HEK293 (cell line): ENCODE data around the gene MRPS18B.

Source experiments
- BCL6B ChIP-seq: fragments of 450-650 bp; formaldehyde crosslinking; IDR thresholded peaks from 2 replicates; pipeline ENCODE4 v1.5.1; 2017; ENCODE audit warnings: missing biosample characterization, missing genetic modification characterization
- ELK4 ChIP-seq: IDR thresholded peaks from 2 replicates; pipeline ENCODE4 v1.6.1; 2011; ENCODE audit warnings: mild to moderate bottlenecking, low read depth, low read length, borderline replicate concordance
- HOXD13 ChIP-seq: sonication (generic); formaldehyde crosslinking; IDR thresholded peaks from 2 replicates; pipeline ENCODE4 v1.8.0; 2022; ENCODE audit warnings: missing genetic modification reagents, borderline replicate concordance
- PBX3 ChIP-seq: sonication (generic); formaldehyde crosslinking; IDR thresholded peaks from 2 replicates; pipeline ENCODE4 v1.8.1; 2022; ENCODE audit warnings: mild to moderate bottlenecking, moderate library complexity, missing genetic modification reagents
- ZBTB20 ChIP-seq: fragments of 450-650 bp; formaldehyde crosslinking; IDR thresholded peaks from 2 replicates; pipeline ENCODE4 v1.5.1; 2016; ENCODE audit warnings: missing biosample characterization, missing genetic modification characterization
- ZFP3 ChIP-seq: fragments of 450-650 bp; formaldehyde crosslinking; IDR thresholded peaks from 2 replicates; pipeline ENCODE4 v1.5.1; 2016; ENCODE audit warnings: low read depth, missing biosample characterization, missing genetic modification characterization
- ZFP69B ChIP-seq: fragments of 450-650 bp; formaldehyde crosslinking; IDR thresholded peaks from 2 replicates; pipeline ENCODE4 v1.5.1; 2016; ENCODE audit warnings: missing biosample characterization, missing genetic modification characterization
- ZNF112 ChIP-seq: fragments of 450-650 bp; formaldehyde crosslinking; IDR thresholded peaks from 2 replicates; pipeline ENCODE4 v1.5.0; 2017; ENCODE audit warnings: missing biosample characterization, missing genetic modification characterization
- ZNF140 ChIP-seq: fragments of 450-650 bp; formaldehyde crosslinking; IDR thresholded peaks from 2 replicates; pipeline ENCODE4 v1.5.1; 2016; ENCODE audit warnings: missing biosample characterization, missing genetic modification characterization
- ZNF155 ChIP-seq: fragments of 450-650 bp; formaldehyde crosslinking; IDR thresholded peaks from 2 replicates; pipeline ENCODE4 v1.5.1; 2016; ENCODE audit warnings: missing biosample characterization, missing genetic modification characterization
- ZNF2 ChIP-seq: fragments of 450-650 bp; formaldehyde crosslinking; IDR thresholded peaks from 2 replicates; pipeline ENCODE4 v1.5.1; 2016; ENCODE audit warnings: missing biosample characterization, missing genetic modification characterization
- ZNF202 ChIP-seq: fragments of 450-650 bp; formaldehyde crosslinking; IDR thresholded peaks from 2 replicates; pipeline ENCODE4 v1.5.1; 2016; ENCODE audit warnings: missing biosample characterization, missing genetic modification characterization, borderline replicate concordance
- ZNF214 ChIP-seq: fragments of 450-650 bp; formaldehyde crosslinking; IDR thresholded peaks from 2 replicates; pipeline ENCODE4 v1.5.1; 2017; ENCODE audit warnings: missing biosample characterization, mild to moderate bottlenecking, missing genetic modification characterization, borderline replicate concordance
- ZNF221 ChIP-seq: fragments of 450-650 bp; formaldehyde crosslinking; IDR thresholded peaks from 2 replicates; pipeline ENCODE4 v1.5.1; 2017; ENCODE audit warnings: missing biosample characterization, missing genetic modification characterization, borderline replicate concordance
- ZNF354C ChIP-seq: fragments of 450-650 bp; formaldehyde crosslinking; IDR thresholded peaks from 2 replicates; pipeline ENCODE4 v1.5.1; 2016; ENCODE audit warnings: missing biosample characterization, missing genetic modification characterization, low read depth, borderline replicate concordance
- ZNF510 ChIP-seq: fragments of 450-650 bp; formaldehyde crosslinking; IDR thresholded peaks from 2 replicates; pipeline ENCODE4 v1.5.1; 2018; ENCODE audit warnings: mild to moderate bottlenecking, missing genetic modification characterization, missing biosample characterization; ENCODE audit not compliant: insufficient replicate concordance
- ZNF560 ChIP-seq: fragments of 450-650 bp; formaldehyde crosslinking; IDR thresholded peaks from 2 replicates; pipeline ENCODE4 v1.5.1; 2017; ENCODE audit warnings: missing biosample characterization, missing genetic modification characterization, borderline replicate concordance
- ZNF596 ChIP-seq: fragments of 450-650 bp; IDR thresholded peaks from 2 replicates; pipeline ENCODE4 v1.5.0; 2018; ENCODE audit warnings: missing biosample characterization, mild to moderate bottlenecking, missing genetic modification characterization, moderate library complexity
- ZNF624 ChIP-seq: fragments of 450-650 bp; formaldehyde crosslinking; IDR thresholded peaks from 2 replicates; pipeline ENCODE4 v1.5.1; 2017; ENCODE audit warnings: missing biosample characterization, missing genetic modification characterization
- ZNF654 ChIP-seq: fragments of 450-650 bp; formaldehyde crosslinking; IDR thresholded peaks from 2 replicates; pipeline ENCODE4 v1.5.1; 2016; ENCODE audit warnings: low read depth, missing biosample characterization, missing genetic modification characterization
- ZNF747 ChIP-seq: fragments of 450-650 bp; formaldehyde crosslinking; IDR thresholded peaks from 2 replicates; pipeline ENCODE4 v1.5.1; 2016; ENCODE audit warnings: missing biosample characterization, missing genetic modification characterization
- ZNF837 ChIP-seq: fragments of 450-650 bp; formaldehyde crosslinking; IDR thresholded peaks from 2 replicates; pipeline ENCODE4 v1.5.1; 2016; ENCODE audit warnings: missing biosample characterization, missing genetic modification characterization
- ZNF843 ChIP-seq: fragments of 450-650 bp; formaldehyde crosslinking; IDR thresholded peaks from 2 replicates; pipeline ENCODE4 v1.5.1; 2016; ENCODE audit warnings: missing biosample characterization, missing genetic modification characterization
- TF ChIP-seq, protein P1 (sequence below): fragments of 450-650 bp; formaldehyde crosslinking; IDR thresholded peaks from 2 replicates; pipeline ENCODE4 v1.5.1; 2016; ENCODE audit warnings: missing biosample characterization, missing genetic modification characterization
- TF ChIP-seq, protein P2 (sequence below): fragments of 450-650 bp; formaldehyde crosslinking; IDR thresholded peaks from 2 replicates; pipeline ENCODE4 v1.5.1; 2016; ENCODE audit warnings: missing biosample characterization, missing genetic modification characterization

Gene MRPS18B

DNA sequence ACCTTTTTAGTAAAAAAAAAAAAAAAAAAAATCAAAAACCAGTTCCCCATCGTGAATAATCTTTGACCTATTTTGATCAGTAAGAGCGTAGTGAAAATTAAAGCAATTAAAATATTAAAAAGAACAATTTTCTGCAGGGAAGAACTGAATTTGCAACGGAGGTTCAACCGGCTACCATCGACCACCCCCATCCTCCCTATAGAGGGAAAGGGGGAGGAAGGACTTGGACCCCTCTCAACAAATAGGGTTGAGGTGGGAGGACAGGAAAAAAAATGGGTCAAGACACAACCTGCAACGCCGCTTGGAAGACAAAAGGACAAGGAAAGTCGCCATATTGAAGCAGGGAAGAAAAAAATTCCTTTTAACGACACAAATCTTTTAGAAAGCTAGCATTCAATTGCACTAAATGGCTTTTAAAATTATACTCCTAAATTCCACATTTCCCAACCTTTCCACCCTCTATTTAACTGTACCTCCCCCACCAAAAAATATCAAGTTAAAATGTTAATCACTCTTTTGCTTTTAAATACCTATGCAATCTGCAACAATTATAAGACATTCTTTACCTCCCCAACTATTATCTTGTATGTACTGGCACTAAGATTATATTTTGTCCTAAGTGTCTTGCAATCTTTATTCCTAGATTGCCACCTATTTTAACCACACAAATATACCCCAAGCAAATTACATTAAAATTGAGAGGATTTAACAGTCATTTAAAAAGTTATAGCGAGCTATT is 2.3 kb upstream of the MRPS18B start (continued):
- TF ChIP-seq ZNF202 (tag by site-specific recombination) (no peak), BCL6B (tag by site-specific recombination) (no peak), ZNF510 (tag by site-specific recombination) (no peak), ZNF843 (no peak), ZNF140 (tag by site-specific recombination) (no peak), ZNF747 (no peak), ZNF112 (tag by site-specific recombination) (no peak), ZNF2 (peak; percentile 17), ZNF837 (no peak), ZNF354C (tag by site-specific recombination) (no peak), ZNF596 (tag by site-specific recombination) (no peak), ZBTB20 (tag by site-specific recombination) (peak; percentile 18; the same call in 1 of the 2 replicates), HOXD13 (no peak), ZNF654 (tag by site-specific recombination) (no peak), ZNF624 (tag by site-specific recombination) (no peak), ZNF155 (tag by site-specific recombination) (no peak), ELK4 (no peak), PBX3 (CRISPR knock-in tag) (no peak), ZNF221 (no peak), ZNF214 (tag by site-specific recombination) (no peak), ZFP3 (tag by site-specific recombination) (no peak), ZNF560 (tag by site-specific recombination) (no peak), ZFP69B (tag by site-specific recombination) (no peak)
- TF ChIP-seq, protein P1, sequence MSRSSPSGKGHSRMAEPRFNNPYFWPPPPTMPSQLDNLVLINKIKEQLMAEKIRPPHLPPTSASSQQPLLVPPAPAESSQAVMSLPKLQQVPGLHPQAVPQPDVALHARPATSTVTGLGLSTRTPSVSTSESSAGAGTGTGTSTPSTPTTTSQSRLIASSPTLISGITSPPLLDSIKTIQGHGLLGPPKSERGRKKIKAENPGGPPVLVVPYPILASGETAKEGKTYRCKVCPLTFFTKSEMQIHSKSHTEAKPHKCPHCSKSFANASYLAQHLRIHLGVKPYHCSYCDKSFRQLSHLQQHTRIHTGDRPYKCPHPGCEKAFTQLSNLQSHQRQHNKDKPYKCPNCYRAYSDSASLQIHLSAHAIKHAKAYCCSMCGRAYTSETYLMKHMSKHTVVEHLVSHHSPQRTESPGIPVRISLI (tag by site-specific recombination): peak; percentile 98
- TF ChIP-seq, protein P2, sequence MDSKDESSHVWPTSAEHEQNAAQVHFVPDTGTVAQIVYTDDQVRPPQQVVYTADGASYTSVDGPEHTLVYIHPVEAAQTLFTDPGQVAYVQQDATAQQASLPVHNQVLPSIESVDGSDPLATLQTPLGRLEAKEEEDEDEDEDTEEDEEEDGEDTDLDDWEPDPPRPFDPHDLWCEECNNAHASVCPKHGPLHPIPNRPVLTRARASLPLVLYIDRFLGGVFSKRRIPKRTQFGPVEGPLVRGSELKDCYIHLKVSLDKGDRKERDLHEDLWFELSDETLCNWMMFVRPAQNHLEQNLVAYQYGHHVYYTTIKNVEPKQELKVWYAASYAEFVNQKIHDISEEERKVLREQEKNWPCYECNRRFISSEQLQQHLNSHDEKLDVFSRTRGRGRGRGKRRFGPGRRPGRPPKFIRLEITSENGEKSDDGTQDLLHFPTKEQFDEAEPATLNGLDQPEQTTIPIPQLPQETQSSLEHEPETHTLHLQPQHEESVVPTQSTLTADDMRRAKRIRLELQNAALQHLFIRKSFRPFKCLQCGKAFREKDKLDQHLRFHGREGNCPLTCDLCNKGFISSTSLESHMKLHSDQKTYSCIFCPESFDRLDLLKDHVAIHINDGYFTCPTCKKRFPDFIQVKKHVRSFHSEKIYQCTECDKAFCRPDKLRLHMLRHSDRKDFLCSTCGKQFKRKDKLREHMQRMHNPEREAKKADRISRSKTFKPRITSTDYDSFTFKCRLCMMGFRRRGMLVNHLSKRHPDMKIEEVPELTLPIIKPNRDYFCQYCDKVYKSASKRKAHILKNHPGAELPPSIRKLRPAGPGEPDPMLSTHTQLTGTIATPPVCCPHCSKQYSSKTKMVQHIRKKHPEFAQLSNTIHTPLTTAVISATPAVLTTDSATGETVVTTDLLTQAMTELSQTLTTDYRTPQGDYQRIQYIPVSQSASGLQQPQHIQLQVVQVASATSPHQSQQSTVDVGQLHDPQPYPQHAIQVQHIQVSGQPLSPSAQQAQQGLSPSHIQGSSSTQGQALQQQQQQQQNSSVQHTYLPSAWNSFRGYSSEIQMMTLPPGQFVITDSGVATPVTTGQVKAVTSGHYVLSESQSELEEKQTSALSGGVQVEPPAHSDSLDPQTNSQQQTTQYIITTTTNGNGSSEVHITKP: peak; percentile 93
